Activated naive CD4-positive, alpha-beta T cell treated with anti-CD3 and anti-CD28 coated beads for 36 hours (primary cell): ENCODE results near the gene FTSJ3. TPM values are rescaled to one million over a fixed set of nuclear protein-coding genes. Genes with fewer than 3 reads are reported as not detected.
A peak's percentile ranks its signal among the peaks of the same experiment; 100 is the strongest.

ENCODE experiments used
- CTCF ChIA-PET: fragments of 350-600 bp; sonication (Branson Sonifier 250); formaldehyde crosslinking; loops from one replicate; lab custom pipeline; 2021; ENCODE audit warnings: antibody characterized with exemption; lab: Charles Lee
- DNase-seq: peaks from one replicate; pipeline ENCODE4 v3.0.0-alpha.2; 2020
- H3K27ac Mint-ChIP-seq: one replicate; pipeline ENCODE4 v1.8.0; 2021; ENCODE audit warnings: mild to moderate bottlenecking, mixed read lengths
- H3K27me3 Mint-ChIP-seq: one replicate; pipeline ENCODE4 v1.8.0; 2021; ENCODE audit warnings: low read depth, mixed read lengths
- H3K36me3 Mint-ChIP-seq: one replicate; pipeline ENCODE4 v1.8.0; 2021; ENCODE audit warnings: low read depth, mixed read lengths
- H3K4me1 Mint-ChIP-seq: one replicate; pipeline ENCODE4 v1.8.0; 2021; ENCODE audit warnings: low read depth, mixed read lengths
- H3K4me3 Mint-ChIP-seq: one replicate; pipeline ENCODE4 v1.8.0; 2021; ENCODE audit warnings: mild to moderate bottlenecking, moderate library complexity, mixed read lengths
- H3K9me3 Mint-ChIP-seq: one replicate; pipeline ENCODE4 v1.8.0; 2021; ENCODE audit warnings: mixed read lengths
- intact Hi-C: fragments of 100-400 bp; cut with micrococcal nuclease; formaldehyde crosslinking; loops from one replicate; pipeline ENCODE4 v1.15.1; 2023
- total RNA-seq, 2 experiments: library from RNA; stranded (reverse); gene quantifications; one replicate each; pipeline ENCODE4 v1.2.3, GENCODE V29; 2021

Gene FTSJ3
- total RNA-seq, 2 experiments from 2014 or later = 25.3 to 26.2 TPM

DNA sequence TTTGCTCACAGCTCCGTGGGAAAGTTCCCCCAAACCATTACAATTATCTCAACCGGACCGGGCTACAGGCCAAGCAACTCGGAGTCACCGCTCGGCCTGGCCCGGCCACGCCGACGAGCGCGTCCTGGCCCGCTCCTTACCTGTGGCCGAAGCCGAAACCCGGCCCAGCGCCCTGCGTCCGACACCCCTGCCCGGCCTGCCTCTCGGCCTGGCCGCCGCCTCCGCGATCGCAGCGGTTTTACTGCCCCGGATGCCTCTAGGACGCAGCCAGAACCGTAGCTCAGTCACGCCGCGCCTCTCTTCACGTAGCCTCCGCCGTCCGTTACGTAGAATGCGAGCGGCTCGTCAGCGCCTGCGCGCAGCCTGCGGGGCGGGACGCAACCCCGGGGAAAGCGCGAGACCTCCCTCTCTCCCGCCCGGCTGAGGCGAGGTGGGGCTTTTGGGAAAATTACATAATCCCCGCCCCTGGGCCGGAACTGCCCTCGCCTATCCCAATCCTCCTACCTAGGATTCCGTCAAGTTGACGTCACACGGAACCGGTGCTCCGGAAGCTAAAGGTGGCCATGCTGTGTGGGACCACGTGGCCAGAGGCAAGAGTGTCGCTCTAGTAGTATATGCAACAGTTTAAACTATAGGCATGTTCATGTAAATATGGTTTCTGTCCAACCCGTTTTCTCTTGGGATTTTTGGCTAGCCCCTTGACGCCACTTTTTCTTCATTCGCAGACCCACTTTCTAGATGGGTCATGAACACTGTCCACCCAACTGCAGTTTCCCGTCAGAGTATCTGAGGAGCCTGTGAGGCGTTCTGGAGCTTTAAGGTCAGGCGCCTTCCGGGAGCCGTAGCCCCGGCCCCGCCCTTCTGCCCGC, 54.0 kb downstream of the FTSJ3 start, which contains the start of gene CCDC47:
Gene CCDC47 (minus strand): TSS at position 326 of the 869 bp plus-strand sequence. CDS start 7,422 bp downstream, outside the sequence.
- Mint-ChIP-seq H3K9me3 (no peaks in the 10 kb centered on the region), H3K27ac (peak within 1 kb of the TSS; percentile 100), H3K36me3 (peaks cover 37% of the 10 kb centered on the region), H3K4me1 (peaks cover 59% of the 10 kb centered on the region), H3K4me3 (peak within 1 kb of the TSS; percentile 98), H3K27me3 (no peaks in the 10 kb centered on the region)
- CTCF ChIA-PET = interaction anchor here (0.6 to 1.9 kb wide), 8 partner anchors 31 to 1210 kb away, joined by 3 to 8 read pairs (median 4); partner anchors contain the start of gene FTSJ3
- DNase-seq = peak; percentile 99
- intact Hi-C loops = loop anchor here (1.0 to 5.0 kb wide), 8 partner anchors 32 to 806 kb away; partner anchors contain the start of genes ERN1, FTSJ3, ICAM2 and MAP3K3

- CTCF ChIA-PET = interaction anchor here (0.7 to 1.9 kb wide), 3 partner anchors 72 to 648 kb away, joined by 4 to 8 read pairs (median 4); no protein-coding TSS in a partner anchor
- intact Hi-C loops = loop anchor here (1.0 to 5.0 kb wide), 8 partner anchors 32 to 806 kb away; partner anchors contain the start of genes ERN1, FTSJ3, ICAM2 and MAP3K3
- Mint-ChIP-seq H3K4me1 (peaks cover 59% of the 10 kb centered on the region), H3K27me3 (no peaks in the 10 kb centered on the region), H3K27ac (peak overlapping the region; percentile 100), H3K36me3 (peaks cover 34% of the 10 kb centered on the region), H3K9me3 (no peaks in the 10 kb centered on the region), H3K4me3 (peak overlapping the region; percentile 98)
- DNase-seq = no peak
Measured at GRCh38 chr17:63772801-63773271, 54.6 kb downstream of the FTSJ3 start.

Other genes with a start within 250 kb of the FTSJ3 start
- gene TACO1, start 226.8 kb downstream of the FTSJ3 start, total RNA-seq = 10 to 100 TPM; 27.6 to 28.9 TPM
- gene MAP3K3, start 205.2 kb downstream of the FTSJ3 start, total RNA-seq = 10 to 100 TPM; 28.8 to 29.6 TPM
- gene LIMD2, start 127.5 kb downstream of the FTSJ3 start, total RNA-seq = 100 to 1,000 TPM; 121 TPM
- gene STRADA, start 85.9 kb downstream of the FTSJ3 start, total RNA-seq = 10 to 100 TPM; 73.2 to 76.3 TPM
- gene CCDC47, start 54.1 kb downstream of the FTSJ3 start, total RNA-seq = 10 to 100 TPM; 40.5 to 42.1 TPM
- gene DDX42, start 53.5 kb downstream of the FTSJ3 start, total RNA-seq = 10 to 100 TPM; 91.7 to 92.9 TPM
- 100 to 1,000 TPM; 144 to 154 TPM for gene PSMC5, start 232 bp downstream of the FTSJ3 start, total RNA-seq
- gene SMARCD2, start 15.0 kb upstream of the FTSJ3 start, total RNA-seq = 100 to 1,000 TPM in 1 of 2 experiments, 10 to 100 TPM in 1; 98.5 to 107 TPM
- not detected for gene CSH2, start 46.0 kb upstream of the FTSJ3 start, total RNA-seq
- gene GH2, start 54.3 kb upstream of the FTSJ3 start, total RNA-seq = not detected
- not detected for gene CSH1, start 68.9 kb upstream of the FTSJ3 start, total RNA-seq
- gene CSHL1, start 83.6 kb upstream of the FTSJ3 start, total RNA-seq = not detected
- gene GH1, start 91.2 kb upstream of the FTSJ3 start, total RNA-seq = not detected
- 10 to 100 TPM; 24.2 to 24.3 TPM for gene CD79B, start 104.7 kb upstream of the FTSJ3 start, total RNA-seq
- under 1 TPM; 0.10 to 0.47 TPM for gene SCN4A, start 145.3 kb upstream of the FTSJ3 start, total RNA-seq
- gene PRR29, start 170.7 kb upstream of the FTSJ3 start, total RNA-seq = under 1 TPM; 0.21 to 0.44 TPM
- gene ICAM2, start 193.0 kb upstream of the FTSJ3 start, total RNA-seq = 10 to 100 TPM; 41.6 to 41.9 TPM